Uterus (tissue), 2 donors: Measurements from ENCODE around the gene MCTP1.

ENCODE experiments used
- POLR2A ChIP-seq, 2 donors: fragments of 450-650 bp; IDR thresholded peaks; one replicate each; pipeline ENCODE4 v1.6.1; 2016; ENCODE audit warnings: antibody characterized with exemption in 2 of 2, mild to moderate bottlenecking in 1 of 2, moderate library complexity in 1 of 2
- TF ChIP-seq, protein P1 (sequence below), 4 experiments: fragments of 200-600 bp in 2 of 4; fragments of 450-650 bp in 2 of 4; sonication (generic) in 2 of 4; IDR thresholded peaks; one replicate each; pipeline ENCODE4 v1.5.1; 2016 to 2019; ENCODE audit warnings: antibody characterized with exemption in 4 of 4, mild to moderate bottlenecking in 2 of 4, moderate library complexity in 1 of 4

DNA sequence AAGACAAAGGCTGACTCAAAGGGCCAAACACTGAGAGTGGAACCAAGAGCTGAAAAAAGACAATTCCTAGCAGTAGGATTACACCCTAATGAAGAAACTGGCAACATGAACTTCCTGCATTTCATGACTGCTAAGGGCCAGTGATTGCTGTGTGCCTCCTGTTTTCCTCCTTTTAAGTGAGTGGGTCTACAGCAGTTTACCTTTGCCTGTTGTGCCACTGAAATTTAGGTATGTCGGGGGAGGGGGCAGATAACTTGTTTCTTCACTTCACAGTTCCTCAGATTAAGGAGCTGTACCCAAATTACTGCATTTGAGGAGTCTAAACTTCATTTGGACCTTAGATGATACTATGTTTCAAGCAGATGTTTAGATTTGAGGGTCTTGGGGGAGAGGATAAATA, 191.7 kb downstream of the MCTP1 start:
- no peak for TF ChIP-seq POLR2A (IDR thresholded peaks at IDR 0.05)
- TF ChIP-seq, protein P1, sequence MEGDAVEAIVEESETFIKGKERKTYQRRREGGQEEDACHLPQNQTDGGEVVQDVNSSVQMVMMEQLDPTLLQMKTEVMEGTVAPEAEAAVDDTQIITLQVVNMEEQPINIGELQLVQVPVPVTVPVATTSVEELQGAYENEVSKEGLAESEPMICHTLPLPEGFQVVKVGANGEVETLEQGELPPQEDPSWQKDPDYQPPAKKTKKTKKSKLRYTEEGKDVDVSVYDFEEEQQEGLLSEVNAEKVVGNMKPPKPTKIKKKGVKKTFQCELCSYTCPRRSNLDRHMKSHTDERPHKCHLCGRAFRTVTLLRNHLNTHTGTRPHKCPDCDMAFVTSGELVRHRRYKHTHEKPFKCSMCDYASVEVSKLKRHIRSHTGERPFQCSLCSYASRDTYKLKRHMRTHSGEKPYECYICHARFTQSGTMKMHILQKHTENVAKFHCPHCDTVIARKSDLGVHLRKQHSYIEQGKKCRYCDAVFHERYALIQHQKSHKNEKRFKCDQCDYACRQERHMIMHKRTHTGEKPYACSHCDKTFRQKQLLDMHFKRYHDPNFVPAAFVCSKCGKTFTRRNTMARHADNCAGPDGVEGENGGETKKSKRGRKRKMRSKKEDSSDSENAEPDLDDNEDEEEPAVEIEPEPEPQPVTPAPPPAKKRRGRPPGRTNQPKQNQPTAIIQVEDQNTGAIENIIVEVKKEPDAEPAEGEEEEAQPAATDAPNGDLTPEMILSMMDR (IDR thresholded peaks at IDR 0.05): no peak
